K562 (cell line): ENCODE data around the gene PATE1. TPM values are rescaled to one million over a fixed set of nuclear protein-coding genes. Genes with fewer than 3 reads are reported as not detected.

Experiments
- ATAC-seq: fragments of 200-7000 bp; cut with Tn5 transposase; 3 replicates; pipeline ENCODE4 v1.9.1; 2020; ENCODE audit warnings: moderate library complexity
- BruUV-seq: library from RNA; stranded (reverse); fragments of 400-500 nt; replicated peaks from 2 replicates; lab custom pipeline; 2021; lab: Mats Ljungman, UMichigan
- CTCF ChIA-PET: fragments of 300-600 bp; formaldehyde crosslinking; extraction: SDS; loops from one replicate; lab custom pipeline; 2021; ENCODE audit warnings: low intra/inter-chr PET ratio; lab: Yijun Ruan, JAX
- POLR2A ChIA-PET: fragments of 300-600, 350-650 bp; sonication (Branson Sonifier 250); formaldehyde crosslinking; extraction: SDS; loops from one replicate; lab custom pipeline; 2021; ENCODE audit warnings: antibody characterized with exemption, inconsistent platforms; lab: Yijun Ruan, JAX
- DNase-seq, 4 experiments: peaks; one replicate each; pipeline versions ENCODE4 v3.0.0 to v3.0.0-alpha.2; 2011 to 2018; ENCODE audit warnings: low spot score in 3 of 4, mixed read lengths in 3 of 4; ENCODE audit errors: extremely low read depth in 1 of 4
- FAIRE-seq: peaks from 2 replicates; lab custom pipeline; 2011; peaks lifted over from hg19 to GRCh38; lab: Jason Lieb, UNC
- H2AFZ ChIP-seq: 2 replicates; pipeline ENCODE4 v1.6.0; 2011; ENCODE audit warnings: low read depth, low read length, control low read depth, inconsistent platforms
- H3K27ac ChIP-seq: fragments of 200-600 bp; 3 replicates; pipeline ENCODE4 v1.8.0; 2011; ENCODE audit warnings: low read depth, mild to moderate bottlenecking, control low read depth, inconsistent platforms, low read length, moderate library complexity, mixed read lengths; ENCODE audit errors: extremely low read depth
- H3K27me3 ChIP-seq, 2 experiments: fragments of 300-600 bp in 1 of 2; 2 replicates in 1 of 2; 3 replicates in 1 of 2; pipeline versions ENCODE4 v1.6.0 to v1.8.0; 2011; ENCODE audit warnings: inconsistent platforms in 2 of 2, low read length in 2 of 2, mild to moderate bottlenecking in 1 of 2, mixed read lengths in 1 of 2, moderate library complexity in 1 of 2; ENCODE audit not compliant: control insufficient read depth in 2 of 2, insufficient read depth in 2 of 2
- H3K36me3 ChIP-seq: fragments of 300-600 bp; 3 replicates; pipeline ENCODE4 v1.8.0; 2011; ENCODE audit warnings: mild to moderate bottlenecking, low read length, inconsistent platforms; ENCODE audit not compliant: control insufficient read depth, insufficient read depth
- H3K4me1 ChIP-seq, 2 experiments: fragments of 200-600 bp in 1 of 2; replicated peaks in 1 of 2; 2 replicates in 1 of 2; 3 replicates in 1 of 2; pipeline versions ENCODE4 v1.5.1 to v1.8.0; 2011; ENCODE audit warnings: inconsistent platforms in 2 of 2, low read length in 2 of 2, mild to moderate bottlenecking in 1 of 2, mixed read lengths in 1 of 2, moderate library complexity in 1 of 2; ENCODE audit not compliant: control insufficient read depth in 2 of 2, insufficient read depth in 2 of 2
- H3K4me2 ChIP-seq: 2 replicates; pipeline ENCODE4 v1.6.1; 2011; ENCODE audit warnings: low read length, control low read depth, inconsistent platforms, mixed read lengths; ENCODE audit not compliant: insufficient read depth
- H3K4me3 ChIP-seq: fragments of 200-600 bp; sonication (generic), shearing (Covaris generic); 2 replicates; pipeline ENCODE4 v1.5.1; 2016; ENCODE audit warnings: control low read depth, inconsistent platforms
- H3K79me2 ChIP-seq: fragments of 200-600 bp; 3 replicates; pipeline ENCODE4 v1.8.0; 2011; ENCODE audit warnings: low read length, inconsistent platforms; ENCODE audit not compliant: control insufficient read depth, insufficient read depth
- H3K9ac ChIP-seq, 2 experiments: 2 replicates each; pipeline versions ENCODE4 v1.6.0 to v1.6.1; 2011; ENCODE audit warnings: low read depth in 2 of 2, low read length in 2 of 2, control low read depth in 1 of 2, inconsistent platforms in 1 of 2, mild to moderate bottlenecking in 1 of 2, mixed read lengths in 1 of 2; ENCODE audit not compliant: insufficient read depth in 1 of 2
- H3K9me1 ChIP-seq: one replicate; pipeline ENCODE4 v1.6.0; 2011; ENCODE audit warnings: inconsistent platforms, mild to moderate bottlenecking, low read length, moderate library complexity; ENCODE audit not compliant: control insufficient read depth, insufficient read depth
- H3K9me3 ChIP-seq: replicated peaks from 2 replicates; pipeline ENCODE4 v1.5.1; 2011; ENCODE audit warnings: low read depth, low read length, inconsistent platforms; ENCODE audit not compliant: control insufficient read depth, insufficient read depth
- H4K20me1 ChIP-seq: replicated peaks from 2 replicates; pipeline ENCODE4 v1.6.1; 2011; ENCODE audit warnings: low read length, inconsistent platforms, mixed read lengths; ENCODE audit not compliant: control insufficient read depth, insufficient read depth
- RAD21 ChIP-seq, 2 experiments: fragments of 250-450 bp in 1 of 2; fragments of 450-650 bp in 1 of 2; sonication (Bioruptor Pico) in 1 of 2; formaldehyde crosslinking in 1 of 2; IDR thresholded peaks in 1 of 2; conservative IDR thresholded peaks in 1 of 2; 2 replicates each; pipeline versions ENCODE4 v1.4.0 to v1.8.0; 2020 to 2022; ENCODE audit warnings: mild to moderate bottlenecking in 2 of 2, moderate library complexity in 1 of 2
- RBM22 ChIP-seq: fragments of 200-400 bp; formaldehyde crosslinking; IDR thresholded peaks from 2 replicates; pipeline ENCODE4 v1.6.1; 2018; ENCODE audit warnings: low read length, low read depth; ENCODE audit not compliant: poor library complexity, severe bottlenecking
- SMC3 ChIP-seq: conservative IDR thresholded peaks from 2 replicates; pipeline ENCODE4 v1.6.1; 2011; ENCODE audit warnings: low read depth, low read length, improper control_type of control experiment; ENCODE audit not compliant: insufficient read depth
- WGBS: fragments of 100-300 bp; shearing (Covaris generic); methylation state at CpG from one replicate; pipeline ENCODE4 v1.1.6; 2016; ENCODE audit warnings: low coverage, mixed read lengths; ENCODE audit not compliant: insufficient coverage; ENCODE audit errors: missing lambda C conversion rate; 5-methylcytosine and 5-hydroxymethylcytosine counted together
- in situ Hi-C: fragments of 300-500 bp; cut with MboI; formaldehyde crosslinking; loops from 4 replicates; pipeline ENCODE4 v1.15.0; 2018; ENCODE audit warnings: inconsistent platforms, mixed read lengths
- intact Hi-C: fragments of 100-400 bp; cut with micrococcal nuclease; formaldehyde crosslinking; loops from 2 replicates; pipeline ENCODE4 v1.14.2; 2022
- polyA plus RNA-seq, 8 experiments: library from polyadenylated mRNA; depleted of rRNA in 4 of 8; stranded (reverse) in 5 of 8; unstranded in 3 of 8; fragments of >200 nt; fragmentation: Nextera tagmentation in 2 of 8; fragmentation: Illumina TruSeq in 1 of 8; extraction: Ambion mirVana in 2 of 8; extraction: Trizol in 1 of 8; gene quantifications; 2 replicates each; pipeline versions ENCODE4 v1.2.1 to v1.2.3, GENCODE V29; 2011 to 2014; ENCODE audit warnings: inconsistent platforms in 1 of 8, missing spikeins in 1 of 8
- total RNA-seq, 7 experiments: library from RNA; depleted of rRNA in 6 of 7; stranded (reverse); fragments of >200 nt in 6 of 7; fragmentation: Illumina TruSeq in 2 of 7; extraction: Trizol in 2 of 7; gene quantifications; 2 replicates each; pipeline versions ENCODE4 v1.2.1 to v1.2.3, GENCODE V29; 2011 to 2021; ENCODE audit warnings: low replicate concordance in 1 of 7
- TF ChIP-seq, protein P1 (sequence below), 3 experiments: IDR thresholded peaks in 2 of 3; conservative IDR thresholded peaks in 1 of 3; 2 replicates each; pipeline ENCODE4 v1.5.1; 2011 to 2012; ENCODE audit warnings: low read length in 3 of 3, mild to moderate bottlenecking in 3 of 3, control low read depth in 2 of 3, improper control_type of control experiment in 1 of 3, inconsistent platforms in 1 of 3, low read depth in 1 of 3, mixed read lengths in 1 of 3, moderate library complexity in 1 of 3; ENCODE audit not compliant: insufficient read depth in 2 of 3

The PATE1 gene
- total and polyA plus RNA-seq, 9 of the 15 experiments (the other 6 are each of a cell fraction or from before 2014, with no cell fraction given), result not detected

DNA sequence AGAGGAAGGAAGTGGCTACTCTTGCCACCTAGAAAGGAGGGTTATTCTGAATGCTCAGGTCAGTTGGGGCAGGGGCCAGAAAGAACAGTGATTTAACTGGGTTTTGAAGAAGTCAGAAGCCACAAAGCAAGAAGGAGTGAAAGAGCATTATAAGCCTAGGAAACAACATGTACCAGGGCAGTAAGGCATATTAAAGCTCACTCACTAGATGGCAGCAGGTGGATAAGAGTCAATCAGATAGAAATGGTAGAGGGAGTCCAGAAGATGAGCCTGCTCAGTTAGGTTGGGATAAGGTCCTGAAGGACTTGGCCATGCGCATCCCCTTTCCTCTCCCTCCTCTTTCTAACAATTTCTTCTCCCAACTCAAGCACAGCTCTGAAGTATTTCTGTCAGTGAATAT is 22.0 kb upstream of the PATE1 start:
- Histone ChIP-seq H2AFZ (no peak overlapping the region), H3K79me2 (no peaks in the 10 kb centered on the region), H3K9me3 (no peaks in the 10 kb centered on the region), H3K27ac (no peak overlapping the region), H3K4me3 (no peak overlapping the region), H4K20me1 (no peaks in the 10 kb centered on the region), H3K9me1 (no peaks in the 10 kb centered on the region), H3K4me1 (no peaks in the 10 kb centered on the region)
- CTCF ChIA-PET, result interaction anchor here (0.7 kb wide), 1 partner anchor 147 kb away, joined by 3 read pairs; no protein-coding TSS in a partner anchor
- intact Hi-C loops, result loop anchor here (2.0 to 10.0 kb wide), 2 partner anchors 145 to 169 kb away; no protein-coding TSS in a partner anchor
- ATAC-seq, result peak; percentile 60; the same call in 2 of the 3 replicates
- BruUV-seq, result no TSS peak
- FAIRE-seq, result peak; percentile 48
- in situ Hi-C loops, result no loop called here
- WGBS, result 0% methylated on average over 1 of the region's 1 CpG
- peak; percentile 16 to 45; a peak in 3 of 4 replicates for TF ChIP-seq RAD21 (CRISPR knock-in tag; conservative IDR thresholded peaks at IDR 0.05 in 1 of 2, IDR thresholded peaks at IDR 0.05 in 1 of 2)
- 0 out of 2 replicates have a peak, but pooled peaks have one; percentile 34 for TF ChIP-seq SMC3
- TF ChIP-seq, protein P1, sequence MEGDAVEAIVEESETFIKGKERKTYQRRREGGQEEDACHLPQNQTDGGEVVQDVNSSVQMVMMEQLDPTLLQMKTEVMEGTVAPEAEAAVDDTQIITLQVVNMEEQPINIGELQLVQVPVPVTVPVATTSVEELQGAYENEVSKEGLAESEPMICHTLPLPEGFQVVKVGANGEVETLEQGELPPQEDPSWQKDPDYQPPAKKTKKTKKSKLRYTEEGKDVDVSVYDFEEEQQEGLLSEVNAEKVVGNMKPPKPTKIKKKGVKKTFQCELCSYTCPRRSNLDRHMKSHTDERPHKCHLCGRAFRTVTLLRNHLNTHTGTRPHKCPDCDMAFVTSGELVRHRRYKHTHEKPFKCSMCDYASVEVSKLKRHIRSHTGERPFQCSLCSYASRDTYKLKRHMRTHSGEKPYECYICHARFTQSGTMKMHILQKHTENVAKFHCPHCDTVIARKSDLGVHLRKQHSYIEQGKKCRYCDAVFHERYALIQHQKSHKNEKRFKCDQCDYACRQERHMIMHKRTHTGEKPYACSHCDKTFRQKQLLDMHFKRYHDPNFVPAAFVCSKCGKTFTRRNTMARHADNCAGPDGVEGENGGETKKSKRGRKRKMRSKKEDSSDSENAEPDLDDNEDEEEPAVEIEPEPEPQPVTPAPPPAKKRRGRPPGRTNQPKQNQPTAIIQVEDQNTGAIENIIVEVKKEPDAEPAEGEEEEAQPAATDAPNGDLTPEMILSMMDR (IDR thresholded peaks at IDR 0.05 in 2 of 3, conservative IDR thresholded peaks at IDR 0.05 in 1 of 3; ENCODE audit: insufficient read depth in 2 of 3, low read depth in 1 of 3, low read length in 3 of 3), result peak in 2 of 3 experiments; percentile 7 to 51; a peak in 3 of 6 replicates
- TF ChIP-seq RBM22, result no peak
- TF ChIP-seq, all 486 proteins: peak for 3
- peaks cover 10 to 22% of the 10 kb centered on the region in 2 experiments; a peak in 4 of 5 replicates for H3K27me3 ChIP-seq
- H3K4me2 ChIP-seq, result no peak overlapping the region
- no peaks in the 10 kb centered on the region for H3K36me3 ChIP-seq
- peak in 2 of 4 experiments; percentile 9 to 11 for DNase-seq
- POLR2A ChIA-PET, result no interaction called here
- no peak overlapping the region for H3K9ac ChIP-seq
